HCT116 (cell line): ENCODE data around the gene PPP1R16B. TPM values are rescaled to one million over a fixed set of nuclear protein-coding genes. Genes with fewer than 3 reads are reported as not detected.

Source experiments
- ATAC-seq: fragments of 200-7000 bp; cut with Tn5 transposase; 2 replicates; pipeline ENCODE4 v1.9.1; 2020; ENCODE audit warnings: mild to moderate bottlenecking, moderate library complexity
- BruUV-seq: library from RNA; stranded (reverse); fragments of 400-500 nt; replicated peaks from 2 replicates; lab custom pipeline; 2021; lab: Mats Ljungman, UMichigan
- CTCF ChIA-PET: fragments of 300-600 bp; sonication (Branson Sonifier 250); formaldehyde crosslinking; loops from one replicate; lab custom pipeline; 2021; ENCODE audit warnings: antibody characterized with exemption; lab: Charles Lee
- POLR2A ChIA-PET: fragments of 300-600, 350-600 bp; sonication (Branson Sonifier 250); formaldehyde crosslinking; loops from one replicate; lab custom pipeline; 2021; ENCODE audit warnings: antibody characterized with exemption; lab: Charles Lee
- RAD21 ChIA-PET, 2 experiments: fragments of 300-600 bp; sonication (Branson Sonifier 250); formaldehyde crosslinking; loops; one replicate each; lab custom pipeline; 2023; ENCODE audit warnings: low total read pairs in 2 of 2; ENCODE audit not compliant: uncharacterized antibody in 2 of 2, unreplicated experiment in 2 of 2, low non-redundant PET in 1 of 2; lab: Charles Lee
- DNase-seq: peaks from one replicate; pipeline ENCODE4 v3.0.0-alpha.2; 2010; ENCODE audit warnings: low read depth, low spot score
- H2AFZ ChIP-seq: fragments of 200-600 bp; shearing (Covaris generic), sonication (generic); 2 replicates; pipeline ENCODE4 v1.6.1; 2017; ENCODE audit warnings: low read depth, mixed run types, mixed read lengths, antibody characterized with exemption, low read length; ENCODE audit not compliant: poor library complexity, severe bottlenecking
- H3K27ac ChIP-seq: 2 replicates; pipeline ENCODE4 v1.5.1; 2012; ENCODE audit warnings: low read depth, low read length
- H3K27me3 ChIP-seq: fragments of 200-600 bp; sonication (generic); 2 replicates; pipeline ENCODE4 v1.6.1; 2016; ENCODE audit warnings: mixed run types, low read length, mixed read lengths; ENCODE audit not compliant: insufficient read depth
- H3K36me3 ChIP-seq, 2 experiments: fragments of 200-500 bp in 1 of 2; fragments of 200-600 bp in 1 of 2; sonication (Bioruptor generic) in 1 of 2; sonication (generic) in 1 of 2; 2 replicates each; pipeline versions ENCODE4 v1.5.1 to v1.6.1; 2014 to 2016; ENCODE audit warnings: low read length in 2 of 2, inconsistent platforms in 1 of 2, mixed read lengths in 1 of 2, mixed run types in 1 of 2; ENCODE audit not compliant: insufficient read depth in 2 of 2, control insufficient read depth in 1 of 2
- H3K4me1 ChIP-seq, 2 experiments: fragments of 200-600 bp in 1 of 2; sonication (generic) in 1 of 2; 2 replicates each; pipeline versions ENCODE4 v1.5.1 to v1.6.1; 2012 to 2017; ENCODE audit warnings: low read length in 2 of 2, inconsistent platforms in 1 of 2, mild to moderate bottlenecking in 1 of 2, mixed read lengths in 1 of 2, mixed run types in 1 of 2, moderate library complexity in 1 of 2; ENCODE audit not compliant: insufficient read depth in 2 of 2, control insufficient read depth in 1 of 2
- H3K4me2 ChIP-seq: fragments of 200-600 bp; sonication (generic); 2 replicates; pipeline ENCODE4 v1.6.1; 2017; ENCODE audit warnings: mixed run types, low read length, mixed read lengths
- H3K4me3 ChIP-seq, 2 experiments: fragments of 200-600 bp in 1 of 2; sonication (generic) in 1 of 2; replicated peaks in 1 of 2; 2 replicates each; pipeline ENCODE4 v1.5.1; 2011 to 2016; ENCODE audit warnings: low read length in 2 of 2, control low read depth in 1 of 2, low read depth in 1 of 2, mild to moderate bottlenecking in 1 of 2, mixed read lengths in 1 of 2, mixed run types in 1 of 2
- H3K79me2 ChIP-seq: fragments of 200-600 bp; sonication (generic); 2 replicates; pipeline ENCODE4 v1.6.1; 2017; ENCODE audit warnings: mild to moderate bottlenecking, mixed run types, low read length, moderate library complexity, mixed read lengths; ENCODE audit not compliant: insufficient read depth
- H3K9ac ChIP-seq: fragments of 200-600 bp; sonication (generic); 2 replicates; pipeline ENCODE4 v1.6.1; 2016; ENCODE audit warnings: low read length, mixed read lengths
- H3K9me2 ChIP-seq: fragments of 200-600 bp; sonication (generic), shearing (Covaris generic); 2 replicates; pipeline ENCODE4 v1.6.1; 2017; ENCODE audit warnings: mixed run types, mild to moderate bottlenecking, moderate library complexity; ENCODE audit not compliant: insufficient read depth
- H3K9me3 ChIP-seq, 2 experiments: fragments of 200-500 bp in 1 of 2; fragments of 200-600 bp in 1 of 2; sonication (Bioruptor generic) in 1 of 2; sonication (generic) in 1 of 2; 2 replicates each; pipeline ENCODE4 v1.6.1; 2014 to 2017; ENCODE audit warnings: low read length in 2 of 2, mixed read lengths in 2 of 2, inconsistent platforms in 1 of 2, low read depth in 1 of 2, mild to moderate bottlenecking in 1 of 2, mixed run types in 1 of 2, moderate library complexity in 1 of 2; ENCODE audit not compliant: control insufficient read depth in 1 of 2, insufficient read depth in 1 of 2
- H4K20me1 ChIP-seq: fragments of 200-600 bp; sonication (generic), shearing (Covaris generic); 2 replicates; pipeline ENCODE4 v1.6.1; 2017; ENCODE audit warnings: mixed run types, mild to moderate bottlenecking, moderate library complexity; ENCODE audit not compliant: insufficient read depth
- CBX3 ChIP-seq: IDR thresholded peaks from 2 replicates; pipeline ENCODE4 v1.6.1; 2012; ENCODE audit warnings: low read depth
- CEBPB ChIP-seq: IDR thresholded peaks from 2 replicates; pipeline ENCODE4 v1.6.1; 2012; ENCODE audit warnings: low read depth
- EGR1 ChIP-seq: IDR thresholded peaks from 2 replicates; pipeline ENCODE4 v1.6.1; 2012; ENCODE audit warnings: low read depth
- ELF1 ChIP-seq: IDR thresholded peaks from 2 replicates; pipeline ENCODE4 v1.6.1; 2012; ENCODE audit warnings: low read depth, borderline replicate concordance
- EZH2phosphoT487 ChIP-seq: fragments of 200-600 bp; IDR thresholded peaks from 2 replicates; pipeline ENCODE4 v1.6.1; 2018; ENCODE audit warnings: antibody characterized with exemption, borderline replicate concordance
- JUND ChIP-seq: IDR thresholded peaks from 2 replicates; pipeline ENCODE4 v1.6.1; 2012
- POLR2A ChIP-seq: IDR thresholded peaks from 2 replicates; pipeline ENCODE4 v1.7.0; 2011; ENCODE audit warnings: borderline replicate concordance; ENCODE audit not compliant: insufficient read depth, insufficient read length; ENCODE audit errors: extremely low read depth
- POLR2AphosphoS5 ChIP-seq: IDR thresholded peaks from 2 replicates; pipeline ENCODE4 v1.6.1; 2011; ENCODE audit warnings: mild to moderate bottlenecking, low read depth, low read length, moderate library complexity
- RAD21 ChIP-seq: IDR thresholded peaks from 2 replicates; pipeline ENCODE4 v1.6.1; 2012; ENCODE audit warnings: low read depth, mild to moderate bottlenecking
- SIN3A ChIP-seq: IDR thresholded peaks from 2 replicates; pipeline ENCODE4 v1.6.1; 2012; ENCODE audit warnings: low read depth
- SP1 ChIP-seq: IDR thresholded peaks from 2 replicates; pipeline ENCODE4 v1.6.1; 2012; ENCODE audit warnings: low read depth
- SRF ChIP-seq: IDR thresholded peaks from 2 replicates; pipeline ENCODE4 v1.6.1; 2012; ENCODE audit warnings: low read depth
- TCF7L2 ChIP-seq: IDR thresholded peaks from 2 replicates; pipeline ENCODE4 v1.7.0; 2011; ENCODE audit warnings: borderline replicate concordance, inconsistent platforms; ENCODE audit not compliant: insufficient read depth, insufficient read length; ENCODE audit errors: extremely low read depth
- YY1 ChIP-seq: IDR thresholded peaks from 2 replicates; pipeline ENCODE4 v1.6.1; 2011; ENCODE audit warnings: low read length, low read depth, moderate library complexity, mild to moderate bottlenecking; ENCODE audit not compliant: insufficient replicate concordance; ENCODE audit errors: extremely low read depth
- ZFX ChIP-seq: fragments of 450-650 bp; IDR thresholded peaks from 2 replicates; pipeline ENCODE4 v1.6.1; 2017
- ZNF274 ChIP-seq: fragments of 200-500 bp; sonication (Bioruptor generic); IDR thresholded peaks from 2 replicates; pipeline ENCODE4 v1.6.1; 2014; ENCODE audit warnings: mild to moderate bottlenecking, low read depth, low read length, inconsistent platforms
- intact Hi-C: fragments of 100-400 bp; cut with micrococcal nuclease; formaldehyde crosslinking; loops from 2 replicates; pipeline ENCODE4 v1.10.0; 2022
- total RNA-seq: library from RNA; stranded (reverse); gene quantifications from one replicate; pipeline ENCODE4 v1.2.1, GENCODE V29; 2021; ENCODE audit not compliant: unreplicated experiment
- TF ChIP-seq, protein P1 (sequence below): IDR thresholded peaks from 2 replicates; pipeline ENCODE4 v1.6.1; 2012
- TF ChIP-seq, protein P2 (sequence below): IDR thresholded peaks from 2 replicates; pipeline ENCODE4 v1.6.1; 2011; ENCODE audit warnings: mild to moderate bottlenecking, low read length, moderate library complexity; ENCODE audit not compliant: insufficient replicate concordance; ENCODE audit errors: extremely low read depth
- TF ChIP-seq, protein P3 (sequence below): IDR thresholded peaks from 2 replicates; pipeline ENCODE4 v1.6.1; 2012
- TF ChIP-seq, protein P4 (sequence below): IDR thresholded peaks from 2 replicates; pipeline ENCODE4 v1.6.1; 2012; ENCODE audit warnings: low read depth

Gene PPP1R16B
- total RNA-seq, 1 experiment from 2014 or later, result 0.52 TPM

DNA sequence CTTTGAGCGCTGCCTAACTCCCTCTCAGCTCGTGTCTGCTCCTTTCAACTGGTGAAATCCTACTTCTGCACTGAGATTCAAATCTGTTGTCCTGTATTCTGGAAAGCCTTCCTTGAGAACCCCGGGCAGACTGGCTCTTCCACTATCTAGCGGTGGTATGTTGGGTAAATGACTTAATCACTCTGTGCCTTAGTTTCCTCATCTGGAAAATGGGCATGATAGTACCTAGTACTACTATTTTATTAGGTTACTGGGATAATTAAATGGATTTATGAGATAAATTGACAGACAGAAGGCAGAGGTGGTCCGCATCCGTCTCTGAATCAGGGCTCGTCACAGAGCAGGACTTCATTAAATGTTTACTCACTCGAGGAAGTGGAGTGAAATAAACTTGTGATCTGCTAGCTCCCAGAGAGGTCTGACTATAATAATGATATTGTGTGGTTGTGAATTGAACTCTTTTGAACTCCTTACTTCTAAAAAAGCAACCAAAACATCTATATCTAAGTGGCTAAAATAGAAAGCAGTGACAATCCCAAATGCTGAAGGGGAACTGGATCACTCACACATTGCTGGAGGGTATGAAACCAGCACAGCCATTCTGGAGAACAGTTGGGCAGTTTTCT is 26.6 kb downstream of the PPP1R16B start:
- ChIA-PET CTCF (no interaction called here), POLR2A (no interaction called here), RAD21 (no interaction called here)
- Histone ChIP-seq H2AFZ (no peak overlapping the region), H3K9me2 (no peaks in the 10 kb centered on the region), H3K4me3 (no peak overlapping the region), H3K27ac (no peak overlapping the region), H3K4me2 (no peak overlapping the region), H3K36me3 (no peaks in the 10 kb centered on the region), H4K20me1 (no peaks in the 10 kb centered on the region), H3K9ac (no peak overlapping the region), H3K27me3 (peaks cover 7% of the 10 kb centered on the region; the same call in 1 of the 2 replicates), H3K79me2 (no peaks in the 10 kb centered on the region), H3K9me3 (no peaks in the 10 kb centered on the region), H3K4me1 (no peaks in the 10 kb centered on the region; a peak in 1 of 4 replicates)
- no TSS peak for BruUV-seq
- intact Hi-C loops, result no loop called here
- no peak for DNase-seq
- TF ChIP-seq RAD21, result no peak
- TF ChIP-seq, protein P1, sequence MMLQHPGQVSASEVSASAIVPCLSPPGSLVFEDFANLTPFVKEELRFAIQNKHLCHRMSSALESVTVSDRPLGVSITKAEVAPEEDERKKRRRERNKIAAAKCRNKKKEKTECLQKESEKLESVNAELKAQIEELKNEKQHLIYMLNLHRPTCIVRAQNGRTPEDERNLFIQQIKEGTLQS, result no peak
- TF ChIP-seq YY1, result no peak
- TF ChIP-seq, protein P2, sequence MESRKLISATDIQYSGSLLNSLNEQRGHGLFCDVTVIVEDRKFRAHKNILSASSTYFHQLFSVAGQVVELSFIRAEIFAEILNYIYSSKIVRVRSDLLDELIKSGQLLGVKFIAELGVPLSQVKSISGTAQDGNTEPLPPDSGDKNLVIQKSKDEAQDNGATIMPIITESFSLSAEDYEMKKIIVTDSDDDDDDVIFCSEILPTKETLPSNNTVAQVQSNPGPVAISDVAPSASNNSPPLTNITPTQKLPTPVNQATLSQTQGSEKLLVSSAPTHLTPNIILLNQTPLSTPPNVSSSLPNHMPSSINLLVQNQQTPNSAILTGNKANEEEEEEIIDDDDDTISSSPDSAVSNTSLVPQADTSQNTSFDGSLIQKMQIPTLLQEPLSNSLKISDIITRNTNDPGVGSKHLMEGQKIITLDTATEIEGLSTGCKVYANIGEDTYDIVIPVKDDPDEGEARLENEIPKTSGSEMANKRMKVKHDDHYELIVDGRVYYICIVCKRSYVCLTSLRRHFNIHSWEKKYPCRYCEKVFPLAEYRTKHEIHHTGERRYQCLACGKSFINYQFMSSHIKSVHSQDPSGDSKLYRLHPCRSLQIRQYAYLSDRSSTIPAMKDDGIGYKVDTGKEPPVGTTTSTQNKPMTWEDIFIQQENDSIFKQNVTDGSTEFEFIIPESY, result no peak
- no peak for TF ChIP-seq EGR1
- TF ChIP-seq, protein P3, sequence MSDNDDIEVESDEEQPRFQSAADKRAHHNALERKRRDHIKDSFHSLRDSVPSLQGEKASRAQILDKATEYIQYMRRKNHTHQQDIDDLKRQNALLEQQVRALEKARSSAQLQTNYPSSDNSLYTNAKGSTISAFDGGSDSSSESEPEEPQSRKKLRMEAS, result no peak
- no peak for TF ChIP-seq POLR2A
- TF ChIP-seq SP1, result no peak
- no peak for TF ChIP-seq SIN3A
- TF ChIP-seq JUND, result no peak
- TF ChIP-seq, protein P4, sequence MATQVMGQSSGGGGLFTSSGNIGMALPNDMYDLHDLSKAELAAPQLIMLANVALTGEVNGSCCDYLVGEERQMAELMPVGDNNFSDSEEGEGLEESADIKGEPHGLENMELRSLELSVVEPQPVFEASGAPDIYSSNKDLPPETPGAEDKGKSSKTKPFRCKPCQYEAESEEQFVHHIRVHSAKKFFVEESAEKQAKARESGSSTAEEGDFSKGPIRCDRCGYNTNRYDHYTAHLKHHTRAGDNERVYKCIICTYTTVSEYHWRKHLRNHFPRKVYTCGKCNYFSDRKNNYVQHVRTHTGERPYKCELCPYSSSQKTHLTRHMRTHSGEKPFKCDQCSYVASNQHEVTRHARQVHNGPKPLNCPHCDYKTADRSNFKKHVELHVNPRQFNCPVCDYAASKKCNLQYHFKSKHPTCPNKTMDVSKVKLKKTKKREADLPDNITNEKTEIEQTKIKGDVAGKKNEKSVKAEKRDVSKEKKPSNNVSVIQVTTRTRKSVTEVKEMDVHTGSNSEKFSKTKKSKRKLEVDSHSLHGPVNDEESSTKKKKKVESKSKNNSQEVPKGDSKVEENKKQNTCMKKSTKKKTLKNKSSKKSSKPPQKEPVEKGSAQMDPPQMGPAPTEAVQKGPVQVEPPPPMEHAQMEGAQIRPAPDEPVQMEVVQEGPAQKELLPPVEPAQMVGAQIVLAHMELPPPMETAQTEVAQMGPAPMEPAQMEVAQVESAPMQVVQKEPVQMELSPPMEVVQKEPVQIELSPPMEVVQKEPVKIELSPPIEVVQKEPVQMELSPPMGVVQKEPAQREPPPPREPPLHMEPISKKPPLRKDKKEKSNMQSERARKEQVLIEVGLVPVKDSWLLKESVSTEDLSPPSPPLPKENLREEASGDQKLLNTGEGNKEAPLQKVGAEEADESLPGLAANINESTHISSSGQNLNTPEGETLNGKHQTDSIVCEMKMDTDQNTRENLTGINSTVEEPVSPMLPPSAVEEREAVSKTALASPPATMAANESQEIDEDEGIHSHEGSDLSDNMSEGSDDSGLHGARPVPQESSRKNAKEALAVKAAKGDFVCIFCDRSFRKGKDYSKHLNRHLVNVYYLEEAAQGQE, result no peak
- TF ChIP-seq ELF1, result no peak
- no peak for TF ChIP-seq EZH2phosphoT487
- TF ChIP-seq POLR2AphosphoS5, result no peak
- TF ChIP-seq CEBPB, result no peak
- TF ChIP-seq CBX3, result no peak
- TF ChIP-seq SRF, result no peak
- TF ChIP-seq ZNF274, result no peak
- no peak for TF ChIP-seq ZFX
- TF ChIP-seq TCF7L2, result no peak
- no peak for ATAC-seq
